ENCODE results near the gene ATXN1.

- no peak for TF ChIP-seq ELF4 (IDR thresholded peaks at IDR 0.05)
- no peak for TF ChIP-seq SP1 (IDR thresholded peaks at IDR 0.05)
- no peak for TF ChIP-seq FOXK2 (IDR thresholded peaks at IDR 0.05)
- TF ChIP-seq CTBP1 (IDR thresholded peaks at IDR 0.05; ENCODE audit: borderline replicate concordance): no peak
- TF ChIP-seq ARNT (IDR thresholded peaks at IDR 0.05): no peak
- no peak for TF ChIP-seq LEF1 (IDR thresholded peaks at IDR 0.05; ENCODE audit: borderline replicate concordance)
- TF ChIP-seq TARDBP (IDR thresholded peaks at IDR 0.05): no peak
- no peak for TF ChIP-seq NFRKB (IDR thresholded peaks at IDR 0.05)
Observed at GRCh38 chr6:16498237-16498636, 263.0 kb downstream of the ATXN1 start.

Measured in HEK293T (cell line).